Stimulated activated CD4-positive, alpha-beta T cell treated with anti-CD3 and anti-CD28 coated beads, Interleukin-2, amount 100 ng/mL, for 4 hours (primary cell): ENCODE measurements around the gene MORC3.

Source experiments
- DNase-seq: peaks from one replicate; pipeline ENCODE4 v3.0.0-alpha.2; 2020; ENCODE audit warnings: low read depth

Gene MORC3

GRCh38 chr21:36423771-36424433 is 103.9 kb downstream of the MORC3 start:
- DNase-seq, result no peak

- no peak for DNase-seq
Observed at GRCh38 chr21:36424592-36424991, 104.6 kb downstream of the MORC3 start.

- DNase-seq, result no peak
Observed at GRCh38 chr21:36425286-36425685, 105.3 kb downstream of the MORC3 start.
